Hepatocyte (in vitro differentiated cells): ENCODE results near the gene ACIN1.

Experiments used
- CTCF ChIP-seq: fragments of 200-600 bp; sonication (generic); IDR thresholded peaks from 2 replicates; pipeline ENCODE4 v1.5.1; 2016; ENCODE audit warnings: antibody characterized with exemption, mild to moderate bottlenecking; ENCODE audit not compliant: poor library complexity
- EZH2 ChIP-seq: fragments of 200-600 bp; sonication (generic); IDR thresholded peaks from 2 replicates; pipeline ENCODE4 v1.6.1; 2016; ENCODE audit warnings: antibody characterized with exemption, mild to moderate bottlenecking, borderline replicate concordance

- no peak for TF ChIP-seq CTCF
- no peak for TF ChIP-seq EZH2
These were observed 8.4 kb downstream of the ACIN1 start for GRCh38 chr14:23086565-23086964.
